ENCODE measurements around the gene FAM171A2.
"Not testable (repeated sequence)": the region's sequence is repeated elsewhere in the genome, so short reads cannot be mapped to it uniquely, and the experiment has no call there.

FAM171A2 gene

DNA sequence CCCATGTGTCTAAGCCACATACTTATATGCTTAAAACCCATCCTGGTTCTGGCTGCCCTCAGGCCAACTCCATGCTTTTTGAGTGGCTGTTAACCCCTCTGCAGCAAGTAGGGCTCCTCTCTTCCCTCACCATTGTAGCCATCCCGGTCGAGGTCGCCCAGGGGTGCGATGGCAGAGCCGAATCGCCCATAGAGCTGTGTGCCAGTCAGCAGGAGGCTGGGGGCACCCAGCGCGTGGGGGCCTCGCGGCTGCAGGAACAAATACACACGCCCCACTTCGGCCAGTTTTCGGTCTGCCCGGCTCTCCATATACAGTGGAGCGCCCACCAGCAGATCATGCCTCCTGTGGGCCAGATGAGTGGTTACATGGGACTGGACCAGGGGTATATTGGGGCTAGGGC, 19.7 kb upstream of the FAM171A2 start:
- DNase-seq: no peak

GRCh38 chr17:44382917-44383316, 19.3 kb upstream of the FAM171A2 start:
- no peak for DNase-seq

GRCh38 chr17:44381810-44382305, 18.2 kb upstream of the FAM171A2 start:
- DNase-seq: no peak

DNA sequence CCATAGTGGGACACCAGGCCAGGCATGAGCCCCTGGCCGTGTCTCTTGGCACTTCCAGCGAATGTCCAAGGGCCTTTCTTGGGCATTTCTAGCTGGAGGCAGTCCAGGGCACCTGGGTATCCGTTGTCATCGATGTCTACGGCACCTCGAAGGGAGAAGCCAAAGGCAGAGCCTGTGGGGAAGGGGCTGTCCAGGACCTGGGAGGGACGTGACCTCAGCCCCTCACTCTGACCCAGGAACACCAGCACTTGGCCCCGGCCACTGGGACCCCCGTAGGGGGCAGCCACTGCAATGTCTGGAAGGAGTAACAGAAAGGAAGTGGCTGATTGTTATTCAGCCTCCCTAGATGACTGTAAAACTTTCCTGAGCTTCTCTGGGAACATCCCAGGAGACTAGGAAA, 17.1 kb upstream of the FAM171A2 start:
- no peak for DNase-seq

GRCh38 chr17:44379887-44380286, 16.2 kb upstream of the FAM171A2 start:
- no peak for DNase-seq

DNA sequence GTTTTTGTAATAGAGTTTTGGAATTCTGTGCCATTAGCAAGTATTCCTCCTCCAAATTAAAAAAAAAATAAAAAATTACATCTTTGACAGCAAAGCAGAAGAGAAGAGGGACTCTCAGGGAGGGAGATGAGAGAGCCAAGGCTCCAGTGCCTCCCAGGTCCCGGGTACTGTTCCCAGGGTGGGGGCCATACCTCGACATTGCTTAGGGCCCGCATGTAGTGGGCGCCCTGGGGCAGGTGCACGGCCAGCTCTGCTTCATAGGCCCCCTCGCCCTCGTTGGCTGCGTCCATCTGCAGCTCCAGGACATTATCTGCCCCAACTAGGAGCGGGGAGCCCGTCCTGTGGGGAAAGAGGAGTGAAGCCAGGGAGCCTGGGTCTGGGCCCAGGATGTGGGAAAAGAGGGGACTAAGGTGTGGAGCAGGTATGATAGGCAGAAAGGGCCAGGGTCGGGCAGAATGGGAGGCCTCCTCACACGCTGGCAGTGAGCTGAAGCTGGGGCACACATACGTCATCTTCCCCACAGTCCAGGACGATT, 14.6 kb upstream of the FAM171A2 start:
- no peak for DNase-seq

DNA sequence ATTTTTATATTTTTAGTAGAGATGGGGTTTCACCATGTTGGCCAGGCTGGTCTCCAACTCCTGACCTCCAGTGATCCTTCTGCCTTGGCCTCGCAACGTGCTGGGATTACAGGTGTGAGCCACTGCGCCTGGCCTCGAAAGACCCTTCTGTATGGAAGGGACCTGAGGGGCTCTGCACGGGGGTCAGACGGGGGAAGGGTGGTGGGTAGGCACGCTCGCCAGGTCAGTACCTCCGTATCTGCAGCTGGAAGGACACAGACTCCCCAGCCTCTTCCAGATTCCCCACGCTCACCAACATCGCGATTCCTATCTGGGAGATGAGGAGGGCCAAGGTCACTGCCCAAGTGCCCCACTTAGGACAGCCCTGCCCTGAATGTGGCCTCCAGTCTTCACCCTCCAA, 13.1 kb upstream of the FAM171A2 start:
- DNase-seq: no peak

GRCh38 chr17:44376124-44376523, 12.5 kb upstream of the FAM171A2 start:
- no peak for DNase-seq

- no peak for DNase-seq
Observed at GRCh38 chr17:44375196-44376017, 11.8 kb upstream of the FAM171A2 start.

- no peak for DNase-seq
Observed at GRCh38 chr17:44374306-44375195, 10.9 kb upstream of the FAM171A2 start.

GRCh38 chr17:44372036-44372435, 8.4 kb upstream of the FAM171A2 start:
- DNase-seq: no peak

DNA sequence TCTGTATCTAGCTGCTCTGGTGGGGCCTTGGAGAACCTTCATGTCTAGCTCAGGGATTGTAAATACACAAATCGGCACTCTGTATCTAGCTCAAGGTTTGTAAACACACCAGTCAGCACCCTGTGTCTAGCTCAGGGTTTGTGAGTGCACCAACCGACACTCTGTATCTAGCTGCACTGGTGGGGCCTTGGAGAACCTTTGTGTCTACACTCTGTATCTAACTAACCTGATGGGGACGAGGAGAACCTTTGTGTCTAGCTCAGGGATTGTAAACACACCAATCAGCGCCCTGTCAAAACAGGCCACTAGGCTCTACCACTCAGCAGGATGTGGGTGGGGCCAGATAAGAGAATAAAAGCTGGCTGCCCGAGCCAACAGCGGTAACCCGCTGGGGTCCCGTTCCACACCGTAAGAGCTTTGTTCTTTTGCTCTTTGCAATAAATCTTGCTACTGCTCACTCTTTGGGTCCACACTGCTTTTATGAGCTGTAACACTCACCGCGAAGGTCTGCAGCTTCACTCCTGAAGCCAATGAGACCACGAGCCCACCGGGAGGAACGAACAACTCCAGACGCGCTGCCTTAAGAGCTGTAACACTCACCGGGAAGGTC, 5.9 kb upstream of the FAM171A2 start:
- DNase-seq: not testable (repeated sequence)

GRCh38 chr17:44368391-44369243, 5.0 kb upstream of the FAM171A2 start:
- DNase-seq: not testable (repeated sequence)

DNA sequence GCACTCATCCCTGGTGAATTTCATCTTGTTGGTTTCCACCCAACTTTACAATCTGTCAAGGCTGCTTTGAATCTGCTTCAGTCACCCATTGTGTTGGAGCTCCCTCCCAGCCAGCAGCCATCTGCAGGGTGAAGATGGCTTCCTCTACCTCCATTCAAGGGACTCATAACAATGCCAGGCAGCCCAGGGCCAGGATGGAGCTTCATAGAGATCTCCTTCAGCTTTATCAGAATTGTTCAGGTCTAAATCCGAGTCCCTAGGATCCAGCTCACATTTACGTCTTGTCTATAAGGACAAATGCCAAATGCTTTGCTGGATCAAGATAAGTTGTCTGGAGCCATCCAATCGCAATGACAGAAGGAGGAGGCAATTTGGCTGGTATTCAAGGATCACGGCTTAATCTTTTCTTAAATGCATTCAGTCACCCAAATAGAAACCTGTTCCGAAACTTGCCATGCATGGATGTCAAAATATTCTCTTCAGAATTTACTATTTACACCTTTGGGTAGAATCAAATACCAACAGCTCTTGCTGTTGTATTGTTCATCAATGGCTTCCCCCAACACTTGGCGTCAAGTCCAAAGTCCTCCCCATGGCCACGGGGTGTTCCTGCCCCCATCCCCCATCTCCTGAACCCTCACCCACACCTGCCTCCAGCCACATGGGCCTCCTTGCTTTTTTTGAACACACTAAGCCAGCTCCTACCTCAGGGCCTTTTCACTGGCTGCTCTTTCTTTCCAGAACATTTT, 3.8 kb upstream of the FAM171A2 start:
- DNase-seq: no peak

- not testable (repeated sequence) for DNase-seq
Observed at GRCh38 chr17:44365051-44365450, 1.4 kb upstream of the FAM171A2 start.

DNA sequence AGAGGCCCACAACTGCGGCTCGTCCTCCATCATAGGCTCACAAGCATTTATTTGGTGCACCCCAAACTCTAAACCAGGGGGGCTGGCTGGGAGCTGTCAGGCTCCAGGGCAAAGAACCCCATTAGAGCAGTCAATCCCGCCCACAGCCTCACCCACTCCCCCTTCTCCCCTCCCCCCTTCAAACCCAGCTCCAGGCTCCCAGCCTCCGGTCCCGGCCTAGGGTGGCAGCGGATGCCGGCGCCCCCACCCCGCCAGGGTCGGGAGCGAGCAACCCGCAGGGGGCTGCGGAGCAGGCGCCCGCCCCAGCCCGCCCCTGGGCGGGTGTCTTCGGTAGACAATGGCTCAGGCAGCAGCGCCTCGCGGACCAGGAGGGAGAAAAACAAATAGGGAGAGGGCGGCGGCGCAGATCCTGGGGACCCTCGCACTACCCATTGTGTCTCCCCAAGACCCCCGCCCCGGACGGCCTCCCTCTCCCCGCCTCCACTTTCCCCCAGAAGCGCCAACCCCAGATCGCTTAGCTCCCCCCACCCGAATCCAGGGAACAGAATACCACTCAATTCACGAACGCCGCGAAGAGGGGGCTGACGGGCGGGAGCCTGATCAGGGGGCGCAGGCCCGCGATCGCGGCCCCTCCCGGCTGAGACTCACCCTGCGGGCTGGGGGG, 572 bp downstream of the FAM171A2 start:
- no peak for DNase-seq

DNA sequence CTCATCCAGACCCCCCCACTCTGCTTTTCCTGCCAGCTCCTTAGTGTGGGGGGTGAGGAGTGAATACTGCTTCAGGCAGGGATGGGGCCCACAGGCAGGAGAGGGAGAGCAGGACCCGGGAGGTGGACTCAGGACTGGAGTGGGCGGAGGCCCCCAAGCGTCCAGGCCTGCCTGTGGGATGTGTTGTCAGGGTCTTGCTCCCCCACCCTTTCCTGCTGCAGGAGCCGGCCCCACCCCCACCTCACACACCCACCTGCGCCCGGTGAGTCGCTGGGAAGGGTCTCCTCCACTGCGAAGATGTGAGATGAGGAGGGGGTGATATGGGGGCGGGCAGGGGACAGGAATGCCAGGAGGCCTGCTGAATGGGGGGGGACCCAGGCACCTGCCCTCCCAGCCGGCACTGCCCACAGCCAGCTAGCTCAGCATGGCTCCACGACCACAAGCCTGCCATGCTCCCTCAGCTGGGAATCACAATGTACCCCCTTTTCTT, 1.1 kb downstream of the FAM171A2 start:
- DNase-seq: no peak

GRCh38 chr17:44361292-44362260, 2.1 kb downstream of the FAM171A2 start:
- DNase-seq: no peak

DNA sequence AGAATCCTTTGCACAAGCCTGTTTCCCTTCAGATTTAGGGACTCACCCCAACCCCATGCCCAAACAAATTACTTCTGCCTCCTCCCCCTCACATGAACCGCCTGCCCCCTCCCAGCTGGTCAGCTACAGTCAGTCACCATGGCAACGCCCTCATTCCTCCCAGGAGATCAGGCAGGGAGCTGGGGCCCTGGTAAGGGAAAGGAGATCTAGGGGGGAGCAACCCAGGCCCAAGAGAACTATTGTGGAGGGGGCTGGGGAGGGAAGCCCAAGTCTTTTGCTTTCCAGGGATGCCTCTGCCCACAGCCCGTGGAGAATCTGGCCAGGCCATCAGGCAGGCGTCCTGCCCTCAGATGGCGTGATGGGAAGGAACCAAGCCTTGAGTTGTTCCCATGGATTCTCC, 2.8 kb downstream of the FAM171A2 start:
- no peak for DNase-seq

Measured in kidney glomerular epithelial cell (primary cell).